CD4-positive, alpha-beta T cell treated with Interferon gamma for 1 hour (primary cell): ENCODE measurements around the gene ESPN.
"Not testable (repeated sequence)": the region's sequence is repeated elsewhere in the genome, so short reads cannot be mapped to it uniquely, and the experiment has no call there.

Source experiments
- DNase-seq: peaks from one replicate; pipeline ENCODE4 v3.0.0-alpha.2; 2020

ESPN gene

DNA sequence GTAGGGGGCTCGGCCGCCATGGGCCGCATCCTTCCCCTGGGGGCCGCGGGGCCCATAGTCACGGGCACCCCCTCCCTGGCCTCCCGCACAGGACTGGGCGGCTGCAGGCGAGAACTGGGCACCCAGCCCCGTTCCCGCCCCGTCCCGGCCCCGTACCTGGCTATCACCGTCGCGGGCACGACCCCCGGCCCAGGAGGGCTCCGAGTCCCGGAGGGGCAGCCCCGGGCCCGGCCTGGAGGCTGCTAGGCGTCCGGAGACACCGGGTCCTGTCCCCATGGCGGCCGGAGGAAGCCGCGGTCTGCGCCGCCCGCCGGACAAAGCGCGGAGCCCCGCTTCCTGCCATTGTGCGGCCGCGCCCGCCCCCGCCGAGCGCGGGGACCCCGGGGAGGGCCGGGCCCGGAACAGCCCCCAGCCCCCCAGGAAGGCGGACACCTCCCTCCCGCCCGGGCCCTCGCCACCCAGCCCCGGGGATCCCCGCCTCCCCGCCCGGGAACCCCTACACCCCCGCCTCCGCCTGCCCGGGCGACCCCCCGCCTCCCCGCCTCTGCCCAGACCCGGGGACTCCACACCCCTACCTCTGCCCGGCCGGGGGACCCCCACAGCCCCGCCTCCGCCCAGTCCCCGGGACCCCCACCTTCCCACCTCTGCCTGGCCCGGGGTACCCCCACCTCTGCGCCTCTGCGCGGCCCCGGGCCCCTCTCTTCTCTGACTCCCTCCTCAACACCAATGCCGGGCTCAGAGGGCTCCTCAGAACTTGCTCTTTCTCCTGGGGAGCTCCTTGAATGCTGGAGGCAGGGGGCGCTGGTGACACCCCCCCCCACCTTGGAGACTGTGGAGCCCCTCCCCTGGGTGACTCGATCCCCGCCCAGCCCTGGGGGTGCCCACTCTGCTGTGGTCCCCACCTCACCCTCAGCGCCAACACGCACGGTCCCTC, 60.9 kb downstream of the ESPN start:
- no peak for DNase-seq

GRCh38 chr1:6486433-6487011, 61.9 kb downstream of the ESPN start:
- peak; percentile 75 for DNase-seq

- no peak for DNase-seq
Measured at GRCh38 chr1:6487804-6488484, 63.4 kb downstream of the ESPN start.

GRCh38 chr1:6488602-6489382, 64.2 kb downstream of the ESPN start:
- DNase-seq = no peak

DNA sequence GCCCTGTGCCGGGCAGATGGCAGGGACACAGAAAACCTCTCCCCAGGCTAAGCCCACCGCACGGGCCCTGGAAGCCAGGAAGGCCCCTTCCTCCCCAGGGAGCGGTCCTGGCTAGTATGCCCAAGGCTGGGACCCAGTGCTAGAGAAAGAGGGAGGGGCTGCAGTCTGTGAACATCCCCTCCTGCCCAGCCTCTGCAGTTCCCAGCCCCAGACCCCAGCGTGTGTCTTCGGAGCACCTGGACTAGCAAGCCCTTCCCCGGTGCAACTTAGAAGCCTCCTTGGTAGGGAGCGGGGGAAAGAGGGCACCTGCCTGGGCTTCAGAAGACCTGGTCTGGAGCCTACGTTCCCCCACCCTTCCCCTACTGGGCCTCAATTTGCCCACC, 64.8 kb downstream of the ESPN start:
- no peak for DNase-seq

- DNase-seq = peak; percentile 72
Measured at GRCh38 chr1:6489799-6490180, 65.2 kb downstream of the ESPN start.

GRCh38 chr1:6490181-6491080, 65.9 kb downstream of the ESPN start:
- peak; percentile 29 for DNase-seq

DNA sequence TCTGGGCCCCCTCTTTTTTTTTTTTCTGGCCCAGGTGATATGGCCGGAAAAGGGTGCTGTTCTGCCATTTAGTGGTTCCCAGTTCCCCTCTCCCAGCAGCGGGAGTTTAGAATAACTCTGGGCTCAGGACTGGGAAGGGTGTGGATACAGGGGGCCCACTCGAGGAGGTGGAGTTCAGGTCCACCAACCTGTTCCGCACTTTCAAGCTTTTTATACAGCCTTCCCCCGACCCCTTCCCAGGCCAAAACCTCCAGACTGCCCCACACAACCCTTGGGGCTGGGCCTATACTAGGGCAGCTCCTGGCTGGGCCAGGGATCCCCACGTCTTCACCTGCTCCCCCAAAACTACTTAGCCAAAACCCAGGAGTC, 66.5 kb downstream of the ESPN start:
- no peak for DNase-seq

- no peak for DNase-seq
Measured at GRCh38 chr1:6491480-6491962, 66.9 kb downstream of the ESPN start, which contains the start of gene PLEKHG5. PLEKHG5 (minus strand) TSS chr1:6491667; CDS start chr1:6477571, 14,096 bp downstream.

DNA sequence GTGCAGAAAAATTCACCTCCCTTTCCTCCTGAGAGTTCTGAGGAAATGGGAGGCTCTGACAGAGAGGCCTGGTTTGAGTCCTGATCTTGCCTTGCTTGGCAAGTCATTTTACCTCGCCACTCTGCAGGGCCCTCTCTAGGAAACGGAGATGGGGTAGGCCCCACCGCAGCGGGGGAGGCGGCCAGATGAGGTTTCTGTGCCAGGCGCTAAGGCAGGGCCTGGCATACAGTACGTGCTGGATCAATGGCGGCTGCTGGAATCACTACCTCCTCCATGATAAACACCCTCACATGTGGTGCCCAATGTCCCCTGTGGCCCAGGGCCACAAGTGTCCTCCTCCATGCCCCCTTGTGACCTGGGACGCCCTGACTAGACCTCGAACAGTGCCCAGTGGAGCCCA, 67.4 kb downstream of the ESPN start:
- no peak for DNase-seq

GRCh38 chr1:6493834-6494223, 69.3 kb downstream of the ESPN start:
- DNase-seq = not testable (repeated sequence)

DNA sequence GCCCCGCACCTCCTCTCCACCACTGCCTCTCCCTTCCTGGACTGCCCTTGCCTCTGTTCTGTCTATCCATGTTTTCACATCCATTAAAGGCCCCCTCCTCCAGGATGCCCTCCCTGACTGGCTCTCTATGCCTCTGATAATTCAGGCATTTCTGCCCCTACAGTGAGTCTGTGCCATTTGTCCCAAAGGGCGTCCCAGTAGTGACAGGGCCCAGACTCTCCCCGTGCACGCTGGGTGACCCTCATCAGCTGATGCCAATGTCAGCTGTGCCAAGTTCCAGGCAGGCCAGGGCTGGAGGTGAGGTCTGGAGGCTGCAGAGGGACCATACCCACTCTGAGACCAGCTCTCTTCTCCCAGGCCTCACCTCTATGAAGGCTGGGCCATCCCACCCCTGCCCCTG, 70.1 kb downstream of the ESPN start:
- no peak for DNase-seq

GRCh38 chr1:6495041-6495441, 70.5 kb downstream of the ESPN start:
- DNase-seq = no peak

DNA sequence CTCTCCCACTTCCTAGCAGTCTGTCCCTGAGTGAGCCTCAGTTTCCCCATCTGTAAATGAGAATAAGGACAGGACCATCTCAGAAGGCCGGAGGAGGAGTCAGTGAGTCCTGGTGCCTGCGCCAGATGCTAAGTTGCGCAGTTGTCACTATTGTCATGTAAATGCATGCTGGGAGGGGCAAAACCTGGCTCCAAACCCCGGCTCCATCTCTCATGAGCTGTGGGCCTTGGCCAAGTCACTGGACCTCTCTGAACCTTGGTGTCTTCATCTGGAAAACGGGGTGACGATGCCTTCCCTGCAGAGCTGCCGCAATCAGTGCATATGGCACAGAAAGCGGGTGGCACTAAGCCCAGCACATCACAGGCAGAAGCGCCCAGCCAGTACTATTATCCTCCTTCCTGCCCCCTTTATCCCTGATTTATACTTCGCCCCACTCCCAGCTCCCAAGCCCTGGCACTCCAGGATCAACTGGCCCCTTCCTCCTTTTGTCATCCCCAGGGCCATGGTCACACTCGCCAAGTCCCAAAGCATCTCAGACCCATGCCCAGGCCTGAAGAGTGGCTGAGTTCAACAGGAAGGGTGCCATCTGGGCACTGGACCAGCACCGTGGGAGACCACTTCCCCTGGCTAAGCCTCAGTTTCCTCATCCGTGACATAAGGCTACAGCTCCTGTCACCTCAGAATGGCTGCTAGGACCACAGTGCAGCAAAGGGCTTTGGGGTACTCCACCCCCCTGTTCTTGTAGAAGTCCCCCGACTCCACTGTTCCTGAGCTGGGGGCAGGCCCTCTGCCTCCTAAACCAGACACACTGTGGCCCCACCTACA, 71.2 kb downstream of the ESPN start:
- no peak for DNase-seq

- no peak for DNase-seq
Measured at GRCh38 chr1:6496365-6496721, 71.8 kb downstream of the ESPN start.

DNA sequence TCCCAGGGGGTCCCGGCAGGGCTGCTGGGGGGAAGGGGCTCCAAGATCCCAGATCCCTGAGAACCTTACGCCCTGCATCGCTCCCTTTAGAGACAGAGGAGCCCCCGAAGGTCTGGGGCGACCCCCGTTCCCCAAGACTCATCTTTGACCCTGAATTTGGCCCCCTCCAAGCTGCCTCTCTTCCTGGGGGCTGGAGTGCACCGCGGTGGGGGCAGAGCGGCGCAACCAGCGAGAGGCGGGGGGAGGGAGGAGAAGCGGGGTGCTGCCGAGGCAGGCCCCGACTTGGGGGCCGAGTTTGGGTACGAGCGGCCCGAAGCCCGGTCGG, 72.3 kb downstream of the ESPN start:
- DNase-seq = no peak

DNA sequence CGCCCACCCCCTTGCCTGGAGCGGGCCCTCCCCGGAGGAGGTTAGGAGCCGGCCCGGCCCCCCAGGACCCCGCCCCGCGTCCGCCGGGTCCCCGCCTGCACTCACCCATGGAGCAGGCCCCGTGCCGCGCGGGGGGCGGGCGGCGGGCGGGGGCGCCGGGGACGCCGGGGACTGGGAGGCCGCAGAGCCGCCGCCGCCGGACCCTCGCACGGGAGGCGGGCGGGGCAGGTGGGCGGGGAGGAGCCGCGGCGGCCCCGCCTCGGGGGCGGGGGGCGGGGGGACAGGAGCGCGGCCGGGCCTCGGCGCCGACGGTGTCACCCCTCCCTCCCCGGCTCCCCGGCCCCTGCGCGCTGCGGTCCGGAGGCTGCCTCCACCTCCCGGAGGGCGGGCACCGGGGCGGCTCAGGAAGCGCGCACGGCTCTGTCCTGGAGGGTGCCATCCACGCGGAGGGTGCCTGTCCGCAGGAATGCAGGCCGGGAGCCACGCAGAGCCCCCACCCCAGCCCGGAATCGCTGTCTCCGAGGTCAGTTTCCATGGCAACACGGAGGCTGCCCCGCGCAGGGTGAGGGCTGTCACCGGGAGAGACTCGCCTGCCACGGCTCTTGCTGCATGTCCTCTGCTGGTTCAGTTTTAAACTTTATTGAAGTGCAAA, 72.8 kb downstream of the ESPN start:
- DNase-seq = peak; percentile 40

DNA sequence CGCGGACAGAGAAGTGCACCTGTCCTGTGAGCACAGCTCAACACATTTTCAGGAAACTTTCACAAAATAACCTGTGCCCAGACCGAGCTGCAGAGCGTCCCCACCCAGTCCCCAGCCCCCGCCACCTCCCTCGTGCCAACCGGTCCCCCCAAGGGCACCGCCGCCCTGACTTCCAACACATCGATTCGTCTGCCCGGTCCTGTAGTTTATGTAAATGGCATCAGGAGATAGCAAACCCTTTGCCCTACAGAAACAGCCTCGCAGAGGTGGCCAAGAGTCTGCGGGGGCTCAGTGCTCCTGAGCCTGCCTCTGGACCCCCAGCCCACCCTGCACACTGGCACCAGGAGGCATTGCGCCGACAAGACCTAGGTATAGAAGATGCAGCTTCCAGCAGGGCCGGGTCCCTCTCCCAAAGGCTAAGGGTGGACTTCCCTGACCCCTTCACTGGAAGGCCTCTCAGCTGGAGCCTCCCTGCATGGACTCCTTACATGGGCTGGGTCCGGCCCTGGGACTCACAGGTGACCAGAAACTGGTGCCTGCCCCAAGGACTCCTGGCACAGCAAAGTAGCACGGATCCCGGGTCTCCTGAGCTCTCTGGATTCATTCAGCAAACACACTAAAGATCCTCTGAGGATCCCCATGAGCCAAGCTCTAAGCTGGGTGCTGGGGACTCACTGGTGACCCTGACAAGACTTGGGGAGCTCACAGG, 73.4 kb downstream of the ESPN start:
- no peak for DNase-seq

GRCh38 chr1:6498576-6499111, 74.1 kb downstream of the ESPN start:
- DNase-seq = no peak

GRCh38 chr1:6499296-6499695, 74.7 kb downstream of the ESPN start:
- DNase-seq = no peak
